Mammary microvascular endothelial cell (primary cell): ENCODE data around the gene THUMPD1. TPM values are rescaled to one million over a fixed set of nuclear protein-coding genes. Genes with fewer than 3 reads are reported as not detected.

Experiments
- total RNA-seq: library from RNA; depleted of rRNA; stranded (reverse); fragments of >200 nt; gene quantifications from 2 replicates; pipeline ENCODE4 v1.2.3, GENCODE V29; 2015

THUMPD1 gene, protein sequence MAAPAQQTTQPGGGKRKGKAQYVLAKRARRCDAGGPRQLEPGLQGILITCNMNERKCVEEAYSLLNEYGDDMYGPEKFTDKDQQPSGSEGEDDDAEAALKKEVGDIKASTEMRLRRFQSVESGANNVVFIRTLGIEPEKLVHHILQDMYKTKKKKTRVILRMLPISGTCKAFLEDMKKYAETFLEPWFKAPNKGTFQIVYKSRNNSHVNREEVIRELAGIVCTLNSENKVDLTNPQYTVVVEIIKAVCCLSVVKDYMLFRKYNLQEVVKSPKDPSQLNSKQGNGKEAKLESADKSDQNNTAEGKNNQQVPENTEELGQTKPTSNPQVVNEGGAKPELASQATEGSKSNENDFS
- total RNA-seq, result 34.0 and 36.2 TPM in 2 replicates

GRCh38 chr16:20741554-20742285 lies at the start of gene THUMPD1:
THUMPD1 (minus strand) TSS chr16:20741818; CDS start chr16:20741739, 79 bp downstream.

DNA sequence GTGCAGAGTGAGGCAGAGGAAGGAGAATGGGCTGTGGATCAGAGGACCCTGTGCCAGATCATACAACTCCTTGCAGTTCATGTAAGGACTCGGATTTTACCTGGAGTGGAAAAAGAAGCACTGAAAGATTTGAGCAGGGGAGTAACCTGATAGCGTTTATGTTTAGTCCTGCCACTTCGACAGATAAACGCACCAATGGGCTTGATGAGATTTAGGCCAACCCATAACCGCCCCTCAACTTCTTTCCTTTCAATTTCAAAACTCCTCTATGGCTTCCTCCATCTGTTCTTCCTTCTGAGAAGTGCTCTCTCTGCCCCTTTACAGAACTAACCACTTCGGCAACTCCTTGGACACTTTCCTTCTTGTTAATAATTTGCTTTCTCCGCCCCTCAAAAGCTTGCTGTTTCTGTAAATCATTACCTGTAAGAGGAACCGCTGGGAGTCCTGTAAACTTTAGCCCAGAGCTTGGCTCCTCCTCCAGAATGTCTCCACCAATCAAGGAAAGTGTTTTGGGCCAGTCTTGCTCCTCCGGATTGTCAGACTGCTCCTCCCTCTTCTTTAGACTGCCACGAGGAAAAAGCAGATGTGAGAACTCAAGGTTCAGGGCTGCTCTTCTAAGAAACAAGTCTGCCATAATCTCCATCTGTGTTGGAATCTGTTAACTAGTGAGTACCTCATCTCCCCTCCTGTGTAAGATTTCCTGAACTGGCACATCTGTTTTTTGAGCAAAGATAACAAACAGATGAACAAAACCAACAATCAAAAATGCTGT lies 22.0 kb upstream of the THUMPD1 start, which contains the start of gene ACSM3:
Gene ACSM3 (plus strand): TSS at position 554 of the 772 bp plus-strand sequence. CDS start 6,021 bp downstream, outside the sequence.

Other genes with a start within 250 kb of the THUMPD1 start
- 0.05 and 0.07 TPM in 2 replicates for gene ACSM2B, start 165.5 kb downstream of the THUMPD1 start, total RNA-seq
- not detected in 2 replicates for gene ACSM1, start 44.1 kb downstream of the THUMPD1 start, total RNA-seq
- 0.33 and 0.44 TPM in 2 replicates for gene ACSM3, start 22.2 kb upstream of the THUMPD1 start, total RNA-seq
- 9.0 and 9.2 TPM in 2 replicates for gene ERI2, start 64.7 kb upstream of the THUMPD1 start, total RNA-seq
- 3.5 and 4.2 TPM in 2 replicates for gene REXO5, start 64.7 kb upstream of the THUMPD1 start, total RNA-seq
- gene DCUN1D3, start 158.5 kb upstream of the THUMPD1 start, total RNA-seq, result 28.7 and 29.2 TPM in 2 replicates
- gene LYRM1, start 159.0 kb upstream of the THUMPD1 start, total RNA-seq, result 36.6 and 59.3 TPM in 2 replicates